ENCODE results near the gene SCO1.

The SCO1 gene

GRCh38 chr17:10652984-10653659 is 44.2 kb downstream of the SCO1 start:
- no peak for DNase-seq

GRCh38 chr17:10651927-10652326 is 45.4 kb downstream of the SCO1 start:
- no peak for DNase-seq

- no peak for DNase-seq
These were observed 47.7 kb downstream of the SCO1 start for GRCh38 chr17:10649602-10650001.

DNA sequence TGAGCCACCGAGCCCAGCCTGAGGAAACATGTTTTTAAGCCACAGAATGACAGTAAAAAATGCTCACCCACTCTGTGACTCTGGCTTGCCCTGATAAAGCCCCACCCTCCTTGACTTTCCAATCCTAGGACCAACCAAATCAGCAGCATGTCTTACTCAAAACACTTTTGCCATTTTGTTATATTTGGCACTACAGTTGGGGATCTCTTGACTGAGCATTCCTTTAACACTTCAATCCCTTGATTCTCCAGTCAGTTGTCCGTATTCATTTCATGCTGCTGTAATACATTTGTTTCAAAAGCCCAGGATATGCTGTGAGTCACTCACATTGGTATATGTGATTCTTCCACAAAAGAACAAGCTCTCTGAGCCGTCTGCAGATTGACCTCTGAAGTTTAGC is 48.4 kb downstream of the SCO1 start:
- no peak for DNase-seq

DNA sequence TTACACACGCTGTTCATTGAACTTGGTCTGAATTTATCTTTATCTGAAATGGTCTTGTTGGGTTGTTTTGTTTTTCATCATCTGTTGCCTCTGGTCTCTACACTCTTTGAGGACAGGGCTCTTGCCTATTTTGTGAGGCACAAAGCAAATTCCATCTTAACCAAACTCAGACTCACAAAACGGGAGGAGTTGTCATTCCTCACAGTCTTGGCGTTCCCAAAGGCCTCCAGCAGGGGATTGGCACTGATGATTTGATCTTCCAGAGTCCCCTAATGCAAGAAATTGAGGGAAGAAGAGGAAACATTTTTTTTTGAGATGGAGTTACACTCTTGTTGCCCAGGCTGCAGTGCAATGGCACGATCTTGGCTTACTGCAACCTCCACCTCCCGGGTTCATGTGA is 49.0 kb downstream of the SCO1 start:
- DNase-seq: no peak

- DNase-seq: peak; percentile 37
These were observed 50.8 kb downstream of the SCO1 start for GRCh38 chr17:10646392-10646990.

DNA sequence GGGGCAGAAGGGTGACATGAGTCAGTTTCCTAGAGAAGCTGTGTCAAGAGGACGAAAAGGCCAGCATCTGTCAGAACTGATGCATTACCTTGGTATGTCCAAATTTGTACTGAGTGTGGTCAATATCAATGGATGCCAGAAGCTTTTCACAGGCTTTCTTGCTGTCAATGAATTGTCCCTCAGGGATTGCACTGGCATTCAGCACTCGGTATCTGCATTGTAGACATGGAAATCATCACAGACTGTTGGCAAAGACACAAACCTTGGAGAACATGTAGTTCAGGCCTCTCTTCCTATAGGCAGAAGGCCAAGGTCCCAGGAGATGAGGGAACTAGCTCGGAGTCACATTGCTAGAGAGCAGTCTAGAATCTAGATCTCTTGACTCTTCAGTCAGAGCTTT is 56.9 kb downstream of the SCO1 start:
- no peak for DNase-seq

DNA sequence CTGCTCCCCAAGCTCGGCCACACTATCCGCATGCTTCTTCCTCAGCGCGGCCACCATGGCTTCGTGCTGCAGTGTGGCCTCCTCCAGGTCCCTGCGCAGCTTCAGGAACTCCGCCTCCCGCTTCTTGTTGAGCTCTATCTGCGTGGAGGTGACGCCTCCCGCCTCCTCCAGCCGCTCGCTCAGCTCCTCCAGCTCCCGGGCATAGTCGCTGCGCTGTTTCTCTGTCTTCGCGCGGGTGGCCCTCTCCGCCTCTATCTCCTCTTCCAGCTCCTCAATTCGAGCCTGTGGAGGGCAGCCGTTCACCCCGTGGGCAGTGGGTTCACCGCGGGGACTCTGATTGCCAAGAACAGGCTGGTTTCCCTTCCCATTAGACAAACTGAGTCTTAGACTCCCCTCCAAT is 59.2 kb downstream of the SCO1 start:
- DNase-seq: no peak

DNA sequence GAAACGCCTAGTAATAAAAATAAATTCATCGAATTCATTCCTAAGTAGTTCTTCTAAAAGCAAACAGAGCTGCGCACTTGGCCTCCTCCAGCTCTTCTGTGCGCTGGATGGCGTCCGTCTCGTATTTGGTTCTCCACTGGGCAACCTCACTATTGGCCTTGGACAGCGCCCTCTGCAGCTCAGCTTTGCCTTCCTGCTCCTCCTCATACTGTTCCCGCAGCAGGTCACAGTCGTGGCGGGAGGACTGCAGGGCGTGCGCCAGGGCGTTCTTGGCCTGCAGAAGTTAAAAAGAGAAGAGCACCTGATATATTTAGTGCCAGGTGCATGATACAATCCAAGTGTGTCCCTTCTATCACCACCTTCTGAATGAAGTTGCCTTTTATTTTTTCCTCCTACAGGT is 62.0 kb downstream of the SCO1 start:
- no peak for DNase-seq

GRCh38 chr17:10633738-10634379 is 63.5 kb downstream of the SCO1 start:
- DNase-seq: no peak

- DNase-seq: no peak
These were observed 65.6 kb downstream of the SCO1 start for GRCh38 chr17:10631701-10632100.

- DNase-seq: no peak
These were observed 66.2 kb downstream of the SCO1 start for GRCh38 chr17:10631048-10631700.

DNA sequence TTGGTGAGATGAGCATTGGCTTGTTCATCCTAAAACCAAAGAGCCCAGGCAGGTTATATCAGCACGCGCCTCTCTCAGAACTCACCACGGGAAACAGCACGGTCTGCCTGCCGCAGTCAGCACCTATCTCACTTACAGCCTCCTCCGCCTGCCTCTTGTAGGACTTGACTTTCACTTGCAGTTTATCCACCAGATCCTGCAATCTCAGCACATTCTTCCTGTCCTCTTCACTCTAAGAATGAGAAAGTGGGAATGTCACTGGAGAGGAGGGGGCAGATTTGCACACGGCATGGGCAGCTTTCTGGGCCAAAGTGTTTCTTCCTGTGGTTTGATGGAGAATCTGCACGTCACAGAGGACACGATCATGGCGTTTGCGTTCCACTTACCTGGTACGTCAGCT is 67.6 kb downstream of the SCO1 start:
- no peak for DNase-seq

- no peak for DNase-seq
These were observed 68.6 kb downstream of the SCO1 start for GRCh38 chr17:10628756-10629155.

- no peak for DNase-seq
These were observed 70.9 kb downstream of the SCO1 start for GRCh38 chr17:10626390-10626789.

- no peak for DNase-seq
These were observed 72.4 kb downstream of the SCO1 start for GRCh38 chr17:10624969-10625368.

DNA sequence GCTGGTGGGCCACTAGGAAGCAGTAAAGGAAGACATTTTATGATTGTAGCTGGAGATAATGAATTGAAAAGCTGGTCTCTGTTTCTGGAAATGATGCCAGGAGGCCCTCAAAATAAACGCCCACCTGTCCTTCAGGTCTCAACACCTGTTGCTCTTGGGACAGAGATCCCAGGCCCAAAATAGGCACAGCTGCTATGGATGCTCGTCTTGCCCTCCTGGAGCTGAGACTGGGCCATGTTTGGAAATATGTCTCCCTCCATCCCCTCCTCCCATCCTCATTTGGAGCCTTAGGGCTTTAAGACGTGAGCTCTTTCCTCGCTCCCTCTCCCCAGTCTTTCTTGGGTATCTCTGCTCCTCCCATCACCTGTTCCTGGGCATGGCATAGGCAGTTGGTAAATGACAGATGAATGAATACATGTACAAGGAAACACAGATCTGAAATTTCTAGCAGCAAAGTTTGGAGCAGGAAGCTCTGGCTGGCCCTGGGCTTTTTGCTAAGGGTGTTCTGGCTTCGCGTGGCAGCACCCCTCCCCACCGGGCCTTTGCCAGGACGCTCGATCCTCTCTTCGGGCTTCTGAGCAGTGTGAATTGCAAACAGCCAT is 73.5 kb downstream of the SCO1 start:
- DNase-seq: no peak

GRCh38 chr17:10622617-10623485 is 74.5 kb downstream of the SCO1 start:
- DNase-seq: no peak
